Stimulated activated CD8-positive, alpha-beta memory T cell treated with anti-CD3 and anti-CD28 coated beads, Interleukin-12 subunit alpha, Interleukin-12 subunit beta, amount 100 ng/mL, for 24 hours (primary cell): ENCODE results near the gene WBP1.

Experiments used
- DNase-seq: peaks from one replicate; pipeline ENCODE4 v3.0.0-alpha.2; 2020; ENCODE audit errors: extremely low read depth

WBP1 gene

GRCh38 chr2:74502720-74503505 is 44.7 kb downstream of the WBP1 start:
- no peak for DNase-seq

GRCh38 chr2:74503506-74504475 is 45.6 kb downstream of the WBP1 start:
- DNase-seq, result no peak

GRCh38 chr2:74504591-74504990 is 46.4 kb downstream of the WBP1 start:
- DNase-seq, result no peak

GRCh38 chr2:74505448-74506246 is 47.4 kb downstream of the WBP1 start:
- no peak for DNase-seq

- DNase-seq, result peak; percentile 96
Measured at GRCh38 chr2:74507145-74507925, 49.1 kb downstream of the WBP1 start, which contains the start of gene PCGF1. PCGF1 (minus strand) TSS chr2:74507695; CDS start chr2:74507668, 27 bp downstream.

- no peak for DNase-seq
Measured at GRCh38 chr2:74507926-74508520, 49.8 kb downstream of the WBP1 start.

- DNase-seq, result no peak
Measured at GRCh38 chr2:74510272-74510671, 52.0 kb downstream of the WBP1 start.
